DND-41 (cell line): Measurements from ENCODE around the gene SLC44A3.

ENCODE experiments used
- CTCF ChIP-seq: IDR thresholded peaks from 2 replicates; pipeline ENCODE4 v1.5.1; 2012; ENCODE audit warnings: borderline replicate concordance, low read length, moderate library complexity, mild to moderate bottlenecking; ENCODE audit not compliant: poor library complexity, severe bottlenecking; ENCODE audit errors: extremely low read depth
- EZH2 ChIP-seq: IDR thresholded peaks from 3 replicates; pipeline ENCODE4 v1.6.1; 2012; ENCODE audit warnings: borderline replicate concordance, low read depth, mild to moderate bottlenecking, moderate library complexity, low read length, inconsistent platforms; ENCODE audit not compliant: severe bottlenecking

GRCh38 chr1:94912263-94913184 lies 92.4 kb downstream of the SLC44A3 start:
- TF ChIP-seq EZH2 (no peak), CTCF (no peak)
